ENCODE measurements around the gene FAM151A. TPM values are rescaled to one million over a fixed set of nuclear protein-coding genes. Genes with fewer than 3 reads are reported as not detected.

Gene FAM151A
- total RNA-seq (under 1 TPM in 1 of 6 donors, not detected in 5; 0.12 TPM), polyA plus RNA-seq (under 1 TPM in 1 of 2 donors, not detected in 1; 0.21 TPM)

- Histone ChIP-seq H3K36me3 (no peaks in the 10 kb centered on the region), H3K9me3 (no peaks in the 10 kb centered on the region), H3K27me3 (no peaks in the 10 kb centered on the region), H3K4me3 (no peak within 1 kb of the TSS), H3K27ac (no peak within 1 kb of the TSS), H3K4me1 (no peaks in the 10 kb centered on the region)
- no peak for FAIRE-seq
- TF ChIP-seq, protein P1, sequence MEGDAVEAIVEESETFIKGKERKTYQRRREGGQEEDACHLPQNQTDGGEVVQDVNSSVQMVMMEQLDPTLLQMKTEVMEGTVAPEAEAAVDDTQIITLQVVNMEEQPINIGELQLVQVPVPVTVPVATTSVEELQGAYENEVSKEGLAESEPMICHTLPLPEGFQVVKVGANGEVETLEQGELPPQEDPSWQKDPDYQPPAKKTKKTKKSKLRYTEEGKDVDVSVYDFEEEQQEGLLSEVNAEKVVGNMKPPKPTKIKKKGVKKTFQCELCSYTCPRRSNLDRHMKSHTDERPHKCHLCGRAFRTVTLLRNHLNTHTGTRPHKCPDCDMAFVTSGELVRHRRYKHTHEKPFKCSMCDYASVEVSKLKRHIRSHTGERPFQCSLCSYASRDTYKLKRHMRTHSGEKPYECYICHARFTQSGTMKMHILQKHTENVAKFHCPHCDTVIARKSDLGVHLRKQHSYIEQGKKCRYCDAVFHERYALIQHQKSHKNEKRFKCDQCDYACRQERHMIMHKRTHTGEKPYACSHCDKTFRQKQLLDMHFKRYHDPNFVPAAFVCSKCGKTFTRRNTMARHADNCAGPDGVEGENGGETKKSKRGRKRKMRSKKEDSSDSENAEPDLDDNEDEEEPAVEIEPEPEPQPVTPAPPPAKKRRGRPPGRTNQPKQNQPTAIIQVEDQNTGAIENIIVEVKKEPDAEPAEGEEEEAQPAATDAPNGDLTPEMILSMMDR (IDR thresholded peaks at IDR 0.05), result no peak
- no peak for ATAC-seq
- 60 to 67% methylated on average over 18 of the region's 18 CpGs for WGBS, 2 donors
- intact Hi-C loops (cut with DNase I), result no loop called here
- no peak for DNase-seq
Observed at GRCh38 chr1:54623216-54624007, at the start of gene FAM151A. TSS of gene FAM151A (minus strand) at chr1:54623525. CDS start at chr1:54623395, 130 bp downstream.

- intact Hi-C loops (cut with DNase I), result loop anchor here in 1 of 3 donors (5.0 kb wide), 1 partner anchor 140 kb away; no protein-coding TSS in a partner anchor
- no peak for FAIRE-seq
Observed at GRCh38 chr1:54671985-54672608, 48.8 kb upstream of the FAM151A start.

DNA sequence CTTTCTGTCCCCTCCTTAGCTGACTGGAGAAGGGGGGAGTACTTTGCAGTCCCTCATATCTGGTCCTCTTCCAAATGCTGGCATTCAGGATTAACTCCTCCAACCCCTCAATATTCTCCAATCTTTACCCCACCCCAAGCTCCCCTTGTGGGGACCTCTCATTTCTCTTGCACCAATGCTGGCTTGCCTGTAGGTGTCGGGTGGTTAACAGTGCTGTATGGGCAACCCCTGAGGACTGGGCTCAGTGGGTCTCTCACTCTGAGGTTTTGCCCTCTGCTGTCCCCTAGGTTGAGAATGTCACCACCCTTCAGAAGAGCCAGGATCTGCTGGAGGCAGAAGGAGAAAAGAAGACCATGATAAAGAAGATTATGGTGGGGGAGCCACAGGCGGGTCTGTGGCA, 45.2 kb upstream of the FAM151A start:
- no peak overlapping the region for H3K27ac ChIP-seq
- DNase-seq (no peak), FAIRE-seq (no peak), ATAC-seq (no peak)
- H3K36me3 ChIP-seq, result no peaks in the 10 kb centered on the region
- H3K4me1 ChIP-seq, result no peaks in the 10 kb centered on the region
- no peaks in the 10 kb centered on the region for H3K9me3 ChIP-seq
- WGBS, 2 donors, result 64 to 86% methylated on average over 2 of the region's 2 CpGs
- no peak overlapping the region for H3K4me3 ChIP-seq
- H3K27me3 ChIP-seq, result no peaks in the 10 kb centered on the region
- TF ChIP-seq, protein P1 (IDR thresholded peaks at IDR 0.05), result no peak
- intact Hi-C loops (cut with DNase I), result no loop called here

More at GRCh38 chr1:54671985-54672608, 48.8 kb upstream of the FAM151A start:
- DNase-seq, result peak in 4 of 6 donors; percentile 9 to 60 (median 44)
- Histone ChIP-seq H3K9me3 (no peaks in the 10 kb centered on the region), H3K27ac (no peak overlapping the region), H3K27me3 (no peaks in the 10 kb centered on the region), H3K36me3 (no peaks in the 10 kb centered on the region), H3K4me1 (no peaks in the 10 kb centered on the region), H3K4me3 (no peak overlapping the region)
- TF ChIP-seq, protein P1 (IDR thresholded peaks at IDR 0.05), result peak; percentile 22 to 50 (median 42)
- WGBS, 2 donors, result 51 to 59% methylated on average over 6 of the region's 6 CpGs
- ATAC-seq, result peak; percentile 56 to 94 (median 81)

DNA sequence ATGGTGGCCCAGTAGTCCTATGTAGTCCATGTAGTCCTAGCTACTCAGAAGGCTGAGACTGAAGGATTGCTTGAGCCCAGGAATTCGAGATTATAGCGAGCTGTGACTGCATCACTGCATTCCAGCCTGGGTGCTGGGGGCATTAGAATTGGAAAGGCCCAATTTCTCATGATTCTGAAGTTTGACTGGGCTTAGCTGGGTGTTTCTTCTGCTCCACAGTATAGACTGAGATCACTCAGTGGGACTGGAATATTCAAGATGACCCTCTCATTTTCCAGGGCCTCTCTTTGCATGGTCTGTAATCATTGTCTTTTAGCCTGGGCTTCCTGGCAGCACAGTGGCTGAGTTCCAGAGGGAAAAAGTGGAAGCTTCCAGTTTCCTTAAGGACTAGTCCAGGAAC, 44.5 kb upstream of the FAM151A start:
- intact Hi-C loops (cut with DNase I), result no loop called here
- TF ChIP-seq, protein P1 (IDR thresholded peaks at IDR 0.05), result no peak
- Histone ChIP-seq H3K4me1 (no peaks in the 10 kb centered on the region), H3K9me3 (no peaks in the 10 kb centered on the region), H3K27ac (no peak overlapping the region), H3K4me3 (no peak overlapping the region), H3K36me3 (no peaks in the 10 kb centered on the region), H3K27me3 (no peaks in the 10 kb centered on the region)
- WGBS, 2 donors, result 78 to 87% methylated on average over 2 of the region's 2 CpGs
- DNase-seq (no peak), FAIRE-seq (no peak), ATAC-seq (no peak)

All from pancreas (tissue), 10 donors.